ENCODE results near the gene GNG2. TPM values are rescaled to one million over a fixed set of nuclear protein-coding genes. Genes with fewer than 3 reads are reported as not detected.

The GNG2 gene
- total and polyA plus RNA-seq, 2 experiments from 2014 or later, result 9.9 to 14.8 TPM

DNA sequence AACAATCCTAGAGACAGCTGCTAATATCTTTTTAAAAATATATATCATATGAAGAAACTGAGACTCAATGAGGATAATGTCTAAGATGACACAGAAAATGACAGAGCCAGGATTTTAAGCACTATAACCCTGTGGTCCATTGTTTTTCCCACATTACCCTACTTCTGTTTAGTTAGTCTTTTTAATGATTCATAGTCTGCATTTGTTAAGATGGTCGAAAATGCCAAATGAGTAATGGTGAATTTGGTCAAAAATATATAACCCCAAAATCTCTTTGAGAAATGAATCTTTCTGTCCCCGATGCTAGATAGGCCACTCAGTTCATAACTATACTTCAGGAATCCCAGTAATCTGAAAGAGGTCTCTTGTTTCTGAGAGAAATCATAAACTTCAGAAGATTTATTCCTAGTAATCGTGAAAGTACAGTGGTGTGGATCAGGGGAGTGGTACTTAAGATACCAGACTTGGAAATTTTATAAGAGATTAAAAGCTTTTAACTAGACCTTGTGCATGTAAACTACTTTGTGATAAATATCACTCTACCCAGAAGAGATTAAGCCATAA, 139.7 kb downstream of the GNG2 start (continued):
- TF ChIP-seq, protein P1, sequence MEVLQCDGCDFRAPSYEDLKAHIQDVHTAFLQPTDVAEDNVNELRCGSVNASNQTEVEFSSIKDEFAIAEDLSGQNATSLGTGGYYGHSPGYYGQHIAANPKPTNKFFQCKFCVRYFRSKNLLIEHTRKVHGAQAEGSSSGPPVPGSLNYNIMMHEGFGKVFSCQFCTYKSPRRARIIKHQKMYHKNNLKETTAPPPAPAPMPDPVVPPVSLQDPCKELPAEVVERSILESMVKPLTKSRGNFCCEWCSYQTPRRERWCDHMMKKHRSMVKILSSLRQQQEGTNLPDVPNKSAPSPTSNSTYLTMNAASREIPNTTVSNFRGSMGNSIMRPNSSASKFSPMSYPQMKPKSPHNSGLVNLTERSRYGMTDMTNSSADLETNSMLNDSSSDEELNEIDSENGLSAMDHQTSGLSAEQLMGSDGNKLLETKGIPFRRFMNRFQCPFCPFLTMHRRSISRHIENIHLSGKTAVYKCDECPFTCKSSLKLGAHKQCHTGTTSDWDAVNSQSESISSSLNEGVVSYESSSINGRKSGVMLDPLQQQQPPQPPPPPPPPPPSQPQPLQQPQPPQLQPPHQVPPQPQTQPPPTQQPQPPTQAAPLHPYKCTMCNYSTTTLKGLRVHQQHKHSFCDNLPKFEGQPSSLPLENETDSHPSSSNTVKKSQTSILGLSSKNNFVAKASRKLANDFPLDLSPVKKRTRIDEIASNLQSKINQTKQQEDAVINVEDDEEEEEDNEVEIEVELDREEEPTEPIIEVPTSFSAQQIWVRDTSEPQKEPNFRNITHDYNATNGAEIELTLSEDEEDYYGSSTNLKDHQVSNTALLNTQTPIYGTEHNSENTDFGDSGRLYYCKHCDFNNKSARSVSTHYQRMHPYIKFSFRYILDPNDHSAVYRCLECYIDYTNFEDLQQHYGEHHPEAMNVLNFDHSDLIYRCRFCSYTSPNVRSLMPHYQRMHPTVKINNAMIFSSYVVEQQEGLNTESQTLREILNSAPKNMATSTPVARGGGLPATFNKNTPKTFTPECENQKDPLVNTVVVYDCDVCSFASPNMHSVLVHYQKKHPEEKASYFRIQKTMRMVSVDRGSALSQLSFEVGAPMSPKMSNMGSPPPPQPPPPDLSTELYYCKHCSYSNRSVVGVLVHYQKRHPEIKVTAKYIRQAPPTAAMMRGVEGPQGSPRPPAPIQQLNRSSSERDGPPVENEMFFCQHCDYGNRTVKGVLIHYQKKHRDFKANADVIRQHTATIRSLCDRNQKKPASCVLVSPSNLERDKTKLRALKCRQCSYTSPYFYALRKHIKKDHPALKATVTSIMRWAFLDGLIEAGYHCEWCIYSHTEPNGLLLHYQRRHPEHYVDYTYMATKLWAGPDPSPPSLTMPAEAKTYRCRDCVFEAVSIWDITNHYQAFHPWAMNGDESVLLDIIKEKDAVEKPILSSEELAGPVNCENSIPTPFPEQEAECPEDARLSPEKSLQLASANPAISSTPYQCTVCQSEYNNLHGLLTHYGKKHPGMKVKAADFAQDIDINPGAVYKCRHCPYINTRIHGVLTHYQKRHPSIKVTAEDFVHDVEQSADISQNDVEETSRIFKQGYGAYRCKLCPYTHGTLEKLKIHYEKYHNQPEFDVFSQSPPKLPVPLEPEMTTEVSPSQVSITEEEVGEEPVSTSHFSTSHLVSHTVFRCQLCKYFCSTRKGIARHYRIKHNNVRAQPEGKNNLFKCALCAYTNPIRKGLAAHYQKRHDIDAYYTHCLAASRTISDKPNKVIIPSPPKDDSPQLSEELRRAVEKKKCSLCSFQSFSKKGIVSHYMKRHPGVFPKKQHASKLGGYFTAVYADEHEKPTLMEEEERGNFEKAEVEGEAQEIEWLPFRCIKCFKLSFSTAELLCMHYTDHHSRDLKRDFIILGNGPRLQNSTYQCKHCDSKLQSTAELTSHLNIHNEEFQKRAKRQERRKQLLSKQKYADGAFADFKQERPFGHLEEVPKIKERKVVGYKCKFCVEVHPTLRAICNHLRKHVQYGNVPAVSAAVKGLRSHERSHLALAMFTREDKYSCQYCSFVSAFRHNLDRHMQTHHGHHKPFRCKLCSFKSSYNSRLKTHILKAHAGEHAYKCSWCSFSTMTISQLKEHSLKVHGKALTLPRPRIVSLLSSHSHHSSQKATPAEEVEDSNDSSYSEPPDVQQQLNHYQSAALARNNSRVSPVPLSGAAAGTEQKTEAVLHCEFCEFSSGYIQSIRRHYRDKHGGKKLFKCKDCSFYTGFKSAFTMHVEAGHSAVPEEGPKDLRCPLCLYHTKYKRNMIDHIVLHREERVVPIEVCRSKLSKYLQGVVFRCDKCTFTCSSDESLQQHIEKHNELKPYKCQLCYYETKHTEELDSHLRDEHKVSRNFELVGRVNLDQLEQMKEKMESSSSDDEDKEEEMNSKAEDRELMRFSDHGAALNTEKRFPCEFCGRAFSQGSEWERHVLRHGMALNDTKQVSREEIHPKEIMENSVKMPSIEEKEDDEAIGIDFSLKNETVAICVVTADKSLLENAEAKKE (CRISPR knock-in tag; IDR thresholded peaks at IDR 0.05), result no peak

- H2AFZ ChIP-seq, result no peak overlapping the region
- Mint-ChIP-seq H3K36me3 (ENCODE audit: low read depth) (peaks cover 85% of the 10 kb centered on the region), H3K4me1 (no peaks in the 10 kb centered on the region; the same call in 2 of the 3 replicates), H3K4me3 (no peak overlapping the region), H3K27me3 (ENCODE audit: insufficient read depth, low read depth, poor library complexity) (peaks cover 3% of the 10 kb centered on the region), H3K27ac (no peak overlapping the region), H3K9me3 (no peaks in the 10 kb centered on the region)
- no peak overlapping the region for H3K4me2 ChIP-seq
- H3K4me1 ChIP-seq (ENCODE audit: insufficient read depth), result peaks cover under 1% of the 10 kb centered on the region
- peaks cover 60% of the 10 kb centered on the region for H3K36me3 ChIP-seq (ENCODE audit: insufficient read depth)
- no peak for ATAC-seq
- peaks cover 32% of the 10 kb centered on the region for H3K79me2 ChIP-seq (replicated peaks; ENCODE audit: insufficient read depth)
- H3K27ac ChIP-seq (ENCODE audit: low read depth), result no peak overlapping the region
- H3K9me2 ChIP-seq (ENCODE audit: insufficient read depth), result no peaks in the 10 kb centered on the region
- H3K27me3 ChIP-seq (ENCODE audit: insufficient read depth), result no peaks in the 10 kb centered on the region
- no peak overlapping the region for H3K4me3 ChIP-seq
- H4K20me1 ChIP-seq (replicated peaks; ENCODE audit: insufficient read depth), result 0 out of 2 replicates have a peak, but pooled peaks cover 8% of the 10 kb centered on the region
- no peaks in the 10 kb centered on the region for H3F3A ChIP-seq (replicated peaks; ENCODE audit: low read depth)
- DNase-seq (ENCODE audit: low spot score), result no peak
- no peak for TF ChIP-seq JUNB (IDR thresholded peaks at IDR 0.05; ENCODE audit: unreplicated experiment)
- TF ChIP-seq CREB1 (CRISPR knock-in tag; IDR thresholded peaks at IDR 0.05; ENCODE audit: low read depth), result no peak
- TF ChIP-seq EZH2 (IDR thresholded peaks at IDR 0.05; ENCODE audit: low read depth, unreplicated experiment), result no peak
- TF ChIP-seq, protein P1 (CRISPR knock-in tag; IDR thresholded peaks at IDR 0.05), result no peak
- TF ChIP-seq EZH2phosphoT487 (IDR thresholded peaks at IDR 0.05; ENCODE audit: unreplicated experiment), result no peak
- TF ChIP-seq NANOG (IDR thresholded peaks at IDR 0.05; ENCODE audit: borderline replicate concordance), result no peak
- TF ChIP-seq ZNF331 (CRISPR knock-in tag; IDR thresholded peaks at IDR 0.05; ENCODE audit: low read depth), result no peak
These were observed 140.3 kb downstream of the GNG2 start for GRCh38 chr14:52000696-52001095.
